ENCODE results near the gene WDFY3. TPM values are rescaled to one million over a fixed set of nuclear protein-coding genes. Genes with fewer than 3 reads are reported as not detected.

The WDFY3 gene
- total and polyA plus RNA-seq, 9 of the 15 experiments (the other 6 are each of a cell fraction or from before 2014, with no cell fraction given) = 0.58 to 13.5 (median 9.4) TPM

DNA sequence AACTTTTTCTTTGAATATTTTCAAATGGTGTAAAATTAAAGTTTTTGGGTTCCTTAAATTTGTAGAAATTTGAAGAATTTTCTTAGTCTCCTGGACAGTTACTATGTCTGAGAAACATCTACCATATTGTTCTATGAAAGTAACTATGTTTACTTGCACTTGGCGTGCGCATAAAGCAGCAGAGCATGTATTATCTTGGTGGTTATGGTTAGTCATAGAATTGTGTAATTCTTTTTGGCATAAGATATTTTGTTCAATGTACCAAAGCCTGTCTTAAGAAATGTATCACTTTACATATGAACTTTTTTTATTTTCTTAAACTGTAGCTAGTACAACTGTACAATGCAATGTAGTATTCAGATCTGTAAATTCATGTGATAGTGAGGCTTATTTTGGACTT is 334.4 kb downstream of the WDFY3 start:
- H3K4me3 ChIP-seq = no peak overlapping the region
- H3K9me3 ChIP-seq (replicated peaks; ENCODE audit: control insufficient read depth, insufficient read depth, low read depth, low read length) = no peaks in the 10 kb centered on the region
- ChIA-PET CTCF (ENCODE audit: low intra/inter-chr PET ratio) (no interaction called here), POLR2A (no interaction called here)
- H3K27ac ChIP-seq (ENCODE audit: extremely low read depth, low read depth, low read length) = no peak overlapping the region
- no peak for FAIRE-seq
- H3K9ac ChIP-seq (ENCODE audit: insufficient read depth in 1 of 2, low read depth in 2 of 2, low read length in 2 of 2) = no peak overlapping the region
- H3K79me2 ChIP-seq (ENCODE audit: control insufficient read depth, insufficient read depth, low read length) = no peaks in the 10 kb centered on the region
- H2AFZ ChIP-seq (ENCODE audit: low read depth, low read length) = no peak overlapping the region
- H3K27me3 ChIP-seq (ENCODE audit: control insufficient read depth in 2 of 2, insufficient read depth in 2 of 2, low read length in 2 of 2) = no peaks in the 10 kb centered on the region
- no peaks in the 10 kb centered on the region for H3K36me3 ChIP-seq (ENCODE audit: control insufficient read depth, insufficient read depth, low read length)
- H4K20me1 ChIP-seq (replicated peaks; ENCODE audit: control insufficient read depth, insufficient read depth, low read length) = no peaks in the 10 kb centered on the region
- no peak for DNase-seq (ENCODE audit: extremely low read depth in 1 of 4, low spot score in 3 of 4)
- H3K9me1 ChIP-seq (ENCODE audit: control insufficient read depth, insufficient read depth, low read length) = no peaks in the 10 kb centered on the region
- no TSS peak for BruUV-seq (replicated peaks)
- in situ Hi-C loops (cut with MboI) (no loop called here), intact Hi-C loops (cut with micrococcal nuclease) (no loop called here)
- WGBS (ENCODE audit: insufficient coverage, low coverage, missing lambda C conversion rate) = 31% methylated on average over 2 of the region's 2 CpGs
- no peak for ATAC-seq
- H3K4me1 ChIP-seq (replicated peaks in 1 of 2; ENCODE audit: control insufficient read depth in 2 of 2, insufficient read depth in 2 of 2, low read length in 2 of 2) = no peaks in the 10 kb centered on the region
- no peak overlapping the region for H3K4me2 ChIP-seq (ENCODE audit: insufficient read depth, low read length)
- TF ChIP-seq, protein P1, sequence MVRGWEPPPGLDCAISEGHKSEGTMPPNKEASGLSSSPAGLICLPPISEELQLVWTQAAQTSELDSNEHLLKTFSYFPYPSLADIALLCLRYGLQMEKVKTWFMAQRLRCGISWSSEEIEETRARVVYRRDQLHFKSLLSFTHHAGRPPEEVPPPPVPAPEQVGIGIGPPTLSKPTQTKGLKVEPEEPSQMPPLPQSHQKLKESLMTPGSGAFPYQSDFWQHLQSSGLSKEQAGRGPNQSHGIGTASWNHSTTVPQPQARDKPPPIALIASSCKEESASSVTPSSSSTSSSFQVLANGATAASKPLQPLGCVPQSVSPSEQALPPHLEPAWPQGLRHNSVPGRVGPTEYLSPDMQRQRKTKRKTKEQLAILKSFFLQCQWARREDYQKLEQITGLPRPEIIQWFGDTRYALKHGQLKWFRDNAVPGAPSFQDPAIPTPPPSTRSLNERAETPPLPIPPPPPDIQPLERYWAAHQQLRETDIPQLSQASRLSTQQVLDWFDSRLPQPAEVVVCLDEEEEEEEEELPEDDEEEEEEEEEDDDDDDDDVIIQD (CRISPR knock-in tag; IDR thresholded peaks at IDR 0.05) = no peak
- TF ChIP-seq, protein P2, sequence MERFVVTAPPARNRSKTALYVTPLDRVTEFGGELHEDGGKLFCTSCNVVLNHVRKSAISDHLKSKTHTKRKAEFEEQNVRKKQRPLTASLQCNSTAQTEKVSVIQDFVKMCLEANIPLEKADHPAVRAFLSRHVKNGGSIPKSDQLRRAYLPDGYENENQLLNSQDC (CRISPR knock-in tag; IDR thresholded peaks at IDR 0.05) = no peak
- TF ChIP-seq TCF7L2 (IDR thresholded peaks at IDR 0.05; ENCODE audit: low read depth, low read length) (no peak), MBD2 (IDR thresholded peaks at IDR 0.05; ENCODE audit: borderline replicate concordance, low read depth) (no peak), ARID1B (IDR thresholded peaks at IDR 0.05) (no peak), MIER1 (IDR thresholded peaks at IDR 0.05; ENCODE audit: low read depth) (no peak), KDM5B (IDR thresholded peaks at IDR 0.05; ENCODE audit: insufficient replicate concordance, low read depth, low read length) (no peak), CBFB (CRISPR knock-in tag; IDR thresholded peaks at IDR 0.05) (no peak), FOXA1 (IDR thresholded peaks at IDR 0.05; ENCODE audit: borderline replicate concordance) (no peak), ARHGAP35 (IDR thresholded peaks at IDR 0.05; ENCODE audit: partially characterized antibody) (no peak), CC2D1A (IDR thresholded peaks at IDR 0.05) (no peak), GABPB2 (CRISPR knock-in tag; conservative IDR thresholded peaks at IDR 0.05) (no peak), TAF15 (IDR thresholded peaks at IDR 0.05; ENCODE audit: low read depth, low read length) (no peak), NEUROD1 (IDR thresholded peaks at IDR 0.05; ENCODE audit: borderline replicate concordance, low read depth, low read length, partially characterized antibody) (no peak), ZBTB7A (IDR thresholded peaks at IDR 0.05; ENCODE audit: borderline replicate concordance, control insufficient read depth, low read depth, low read length) (no peak), NFATC3 (IDR thresholded peaks at IDR 0.05) (no peak)
- TF ChIP-seq, protein P3, sequence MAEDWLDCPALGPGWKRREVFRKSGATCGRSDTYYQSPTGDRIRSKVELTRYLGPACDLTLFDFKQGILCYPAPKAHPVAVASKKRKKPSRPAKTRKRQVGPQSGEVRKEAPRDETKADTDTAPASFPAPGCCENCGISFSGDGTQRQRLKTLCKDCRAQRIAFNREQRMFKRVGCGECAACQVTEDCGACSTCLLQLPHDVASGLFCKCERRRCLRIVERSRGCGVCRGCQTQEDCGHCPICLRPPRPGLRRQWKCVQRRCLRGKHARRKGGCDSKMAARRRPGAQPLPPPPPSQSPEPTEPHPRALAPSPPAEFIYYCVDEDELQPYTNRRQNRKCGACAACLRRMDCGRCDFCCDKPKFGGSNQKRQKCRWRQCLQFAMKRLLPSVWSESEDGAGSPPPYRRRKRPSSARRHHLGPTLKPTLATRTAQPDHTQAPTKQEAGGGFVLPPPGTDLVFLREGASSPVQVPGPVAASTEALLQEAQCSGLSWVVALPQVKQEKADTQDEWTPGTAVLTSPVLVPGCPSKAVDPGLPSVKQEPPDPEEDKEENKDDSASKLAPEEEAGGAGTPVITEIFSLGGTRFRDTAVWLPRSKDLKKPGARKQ (CRISPR knock-in tag; IDR thresholded peaks at IDR 0.05) = no peak
- TF ChIP-seq, protein P4, sequence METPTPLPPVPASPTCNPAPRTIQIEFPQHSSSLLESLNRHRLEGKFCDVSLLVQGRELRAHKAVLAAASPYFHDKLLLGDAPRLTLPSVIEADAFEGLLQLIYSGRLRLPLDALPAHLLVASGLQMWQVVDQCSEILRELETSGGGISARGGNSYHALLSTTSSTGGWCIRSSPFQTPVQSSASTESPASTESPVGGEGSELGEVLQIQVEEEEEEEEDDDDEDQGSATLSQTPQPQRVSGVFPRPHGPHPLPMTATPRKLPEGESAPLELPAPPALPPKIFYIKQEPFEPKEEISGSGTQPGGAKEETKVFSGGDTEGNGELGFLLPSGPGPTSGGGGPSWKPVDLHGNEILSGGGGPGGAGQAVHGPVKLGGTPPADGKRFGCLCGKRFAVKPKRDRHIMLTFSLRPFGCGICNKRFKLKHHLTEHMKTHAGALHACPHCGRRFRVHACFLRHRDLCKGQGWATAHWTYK (CRISPR knock-in tag; IDR thresholded peaks at IDR 0.05) = no peak
- TF ChIP-seq, protein P5, sequence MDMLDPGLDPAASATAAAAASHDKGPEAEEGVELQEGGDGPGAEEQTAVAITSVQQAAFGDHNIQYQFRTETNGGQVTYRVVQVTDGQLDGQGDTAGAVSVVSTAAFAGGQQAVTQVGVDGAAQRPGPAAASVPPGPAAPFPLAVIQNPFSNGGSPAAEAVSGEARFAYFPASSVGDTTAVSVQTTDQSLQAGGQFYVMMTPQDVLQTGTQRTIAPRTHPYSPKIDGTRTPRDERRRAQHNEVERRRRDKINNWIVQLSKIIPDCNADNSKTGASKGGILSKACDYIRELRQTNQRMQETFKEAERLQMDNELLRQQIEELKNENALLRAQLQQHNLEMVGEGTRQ (CRISPR knock-in tag; IDR thresholded peaks at IDR 0.05) = no peak
